ENCODE measurements around the gene TEP1. TPM values are rescaled to one million over a fixed set of nuclear protein-coding genes. Genes with fewer than 3 reads are reported as not detected.
"Not testable (repeated sequence)": the region's sequence is repeated elsewhere in the genome, so short reads cannot be mapped to it uniquely, and the experiment has no call there.

TEP1 gene
- total RNA-seq, 4 donors from 2014 or later = 13.5 to 44.8 (median 27.0) TPM

GRCh38 chr14:20343862-20344220 lies 69.5 kb downstream of the TEP1 start:
- no peak for TF ChIP-seq POLR2A (IDR thresholded peaks at IDR 0.05)
- TF ChIP-seq, protein P1, sequence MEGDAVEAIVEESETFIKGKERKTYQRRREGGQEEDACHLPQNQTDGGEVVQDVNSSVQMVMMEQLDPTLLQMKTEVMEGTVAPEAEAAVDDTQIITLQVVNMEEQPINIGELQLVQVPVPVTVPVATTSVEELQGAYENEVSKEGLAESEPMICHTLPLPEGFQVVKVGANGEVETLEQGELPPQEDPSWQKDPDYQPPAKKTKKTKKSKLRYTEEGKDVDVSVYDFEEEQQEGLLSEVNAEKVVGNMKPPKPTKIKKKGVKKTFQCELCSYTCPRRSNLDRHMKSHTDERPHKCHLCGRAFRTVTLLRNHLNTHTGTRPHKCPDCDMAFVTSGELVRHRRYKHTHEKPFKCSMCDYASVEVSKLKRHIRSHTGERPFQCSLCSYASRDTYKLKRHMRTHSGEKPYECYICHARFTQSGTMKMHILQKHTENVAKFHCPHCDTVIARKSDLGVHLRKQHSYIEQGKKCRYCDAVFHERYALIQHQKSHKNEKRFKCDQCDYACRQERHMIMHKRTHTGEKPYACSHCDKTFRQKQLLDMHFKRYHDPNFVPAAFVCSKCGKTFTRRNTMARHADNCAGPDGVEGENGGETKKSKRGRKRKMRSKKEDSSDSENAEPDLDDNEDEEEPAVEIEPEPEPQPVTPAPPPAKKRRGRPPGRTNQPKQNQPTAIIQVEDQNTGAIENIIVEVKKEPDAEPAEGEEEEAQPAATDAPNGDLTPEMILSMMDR (IDR thresholded peaks at IDR 0.05) = no peak
- Histone ChIP-seq H3K36me3 (no peaks in the 10 kb centered on the region), H3K4me3 (peak overlapping the region; percentile 70 to 85), H3K27me3 (no peaks in the 10 kb centered on the region), H3K27ac (peak overlapping the region; percentile 97 to 99), H3K4me1 (no peaks in the 10 kb centered on the region), H3K9me3 (no peaks in the 10 kb centered on the region)
- DNase-seq = no peak
- intact Hi-C loops (cut with DNase I; ENCODE audit: low total_unique reads) = no loop called here

GRCh38 chr14:20343092-20343861 lies 70.0 kb downstream of the TEP1 start, which contains the start of gene PARP2:
Gene PARP2, plus strand, starts transcription at chr14:20343635. Its CDS starts 7 bp downstream, at chr14:20343642.
- TF ChIP-seq, protein P1 (IDR thresholded peaks at IDR 0.05) = peak in 2 of 4 experiments; percentile 8 to 33
- peak; percentile 67 to 84 for TF ChIP-seq POLR2A (IDR thresholded peaks at IDR 0.05)
- H3K4me1 ChIP-seq = no peaks in the 10 kb centered on the region
- H3K36me3 ChIP-seq = no peaks in the 10 kb centered on the region
- H3K9me3 ChIP-seq = no peaks in the 10 kb centered on the region
- H3K27ac ChIP-seq = peak within 1 kb of the TSS; percentile 97 to 99
- peak within 1 kb of the TSS; percentile 70 to 85 for H3K4me3 ChIP-seq
- no peaks in the 10 kb centered on the region for H3K27me3 ChIP-seq
- peak; percentile 95 to 97 for DNase-seq
- intact Hi-C loops (cut with DNase I; ENCODE audit: low total_unique reads) = no loop called here

GRCh38 chr14:20341646-20342045 lies 71.7 kb downstream of the TEP1 start:
- H3K9me3 ChIP-seq = no peaks in the 10 kb centered on the region
- TF ChIP-seq POLR2A (IDR thresholded peaks at IDR 0.05) = no peak
- TF ChIP-seq, protein P1 (IDR thresholded peaks at IDR 0.05) = no peak
- DNase-seq = no peak
- H3K4me1 ChIP-seq = no peaks in the 10 kb centered on the region
- no peaks in the 10 kb centered on the region for H3K36me3 ChIP-seq
- no peaks in the 10 kb centered on the region for H3K27me3 ChIP-seq
- H3K27ac ChIP-seq = peak overlapping the region; percentile 97 to 99
- intact Hi-C loops (cut with DNase I; ENCODE audit: low total_unique reads) = no loop called here
- peak overlapping the region; percentile 70 to 85 for H3K4me3 ChIP-seq

- DNase-seq; H3K36me3 ChIP-seq; H3K27me3 ChIP-seq; H3K4me1 ChIP-seq; H3K4me3 ChIP-seq; H3K9me3 ChIP-seq; H3K27ac ChIP-seq; intact Hi-C loops (cut with DNase I; ENCODE audit: low total_unique reads): not testable (repeated sequence)
These were observed 72.3 kb downstream of the TEP1 start for GRCh38 chr14:20341032-20341431.

- H3K9me3 ChIP-seq = no peaks in the 10 kb centered on the region
- peak overlapping the region; percentile 89 to 97 for H3K27ac ChIP-seq
- TF ChIP-seq, protein P1 (IDR thresholded peaks at IDR 0.05) = no peak
- TF ChIP-seq POLR2A (IDR thresholded peaks at IDR 0.05) = no peak
- H3K4me1 ChIP-seq = no peaks in the 10 kb centered on the region
- no peaks in the 10 kb centered on the region for H3K36me3 ChIP-seq
- H3K4me3 ChIP-seq = no peak overlapping the region
- intact Hi-C loops (cut with DNase I; ENCODE audit: low total_unique reads) = loop anchor here (10.0 kb wide), 1 partner anchor 271 kb away; no protein-coding TSS in a partner anchor
- H3K27me3 ChIP-seq = no peaks in the 10 kb centered on the region
- no peak for DNase-seq
These were observed 79.3 kb downstream of the TEP1 start for GRCh38 chr14:20334017-20334416.
